Lung (tissue), 12 donors: ENCODE data around the gene LOXL4. TPM values are rescaled to one million over a fixed set of nuclear protein-coding genes. Genes with fewer than 3 reads are reported as not detected.

Experiments used
- ATAC-seq: fragments of 200-7000 bp; cut with Tn5 transposase; one replicate; pipeline ENCODE4 v1.9.1; 2020; ENCODE audit warnings: moderate number of reproducible peaks; ENCODE audit not compliant: insufficient read depth, low FRiP score
- DNase-seq, 3 donors: peaks; one replicate each; pipeline ENCODE4 v3.0.0-alpha.2; 2013 to 2017
- H3K27ac ChIP-seq, 2 donors: one replicate each; pipeline ENCODE4 v1.5.1; 2013; ENCODE audit warnings: mild to moderate bottlenecking in 2 of 2, moderate library complexity in 2 of 2, control low read depth in 1 of 2, inconsistent platforms in 1 of 2, low read depth in 1 of 2, low read length in 1 of 2
- H3K27me3 ChIP-seq, 3 donors: one replicate each; pipeline ENCODE4 v1.5.1; 2013; ENCODE audit warnings: low read length in 2 of 3; ENCODE audit not compliant: control insufficient read depth in 3 of 3, insufficient read depth in 3 of 3
- H3K36me3 ChIP-seq, 4 donors: one replicate each; pipeline ENCODE4 v1.5.1; 2013; ENCODE audit warnings: low read length in 4 of 4, mild to moderate bottlenecking in 1 of 4, moderate library complexity in 1 of 4; ENCODE audit not compliant: control insufficient read depth in 4 of 4, insufficient read depth in 4 of 4
- H3K4me1 ChIP-seq, 5 donors: one replicate each; pipeline ENCODE4 v1.5.1; 2013; ENCODE audit warnings: low read length in 5 of 5, mild to moderate bottlenecking in 2 of 5, moderate library complexity in 1 of 5; ENCODE audit not compliant: control insufficient read depth in 5 of 5, insufficient read depth in 5 of 5
- H3K4me3 ChIP-seq: one replicate; pipeline ENCODE4 v1.5.1; 2013; ENCODE audit warnings: mild to moderate bottlenecking, control low read depth, moderate library complexity
- H3K9ac ChIP-seq, 2 donors: one replicate each; pipeline ENCODE4 v1.5.1; 2013; ENCODE audit warnings: low read length in 2 of 2, control low read depth in 1 of 2; ENCODE audit not compliant: insufficient read depth in 1 of 2
- H3K9me3 ChIP-seq, 4 donors: one replicate each; pipeline ENCODE4 v1.5.1; 2013; ENCODE audit warnings: low read length in 3 of 4, mild to moderate bottlenecking in 1 of 4, moderate library complexity in 1 of 4; ENCODE audit not compliant: control insufficient read depth in 4 of 4, insufficient read depth in 3 of 4
- CTCF ChIP-seq: IDR thresholded peaks from 2 replicates; pipeline ENCODE4 v1.5.1; 2012; ENCODE audit warnings: mild to moderate bottlenecking; ENCODE audit errors: control extremely low read depth, extremely low read depth
- WGBS, 2 donors: extraction: QIAGEN DNeasy Blood & Tissue Kit; methylation state at CpG; one replicate each; pipeline ENCODE4 v1.1.7; 2013; 5-methylcytosine and 5-hydroxymethylcytosine counted together
- polyA plus RNA-seq, 2 donors: library from polyadenylated mRNA; stranded (reverse); fragments of 200-250 nt; gene quantifications; one replicate each; pipeline ENCODE4 v1.2.1, GENCODE V29; 2013
- total RNA-seq, 2 donors: library from RNA; depleted of rRNA in 1 of 2; stranded (reverse); fragments of >200 nt in 1 of 2; gene quantifications; one replicate each; pipeline ENCODE4 v1.2.1, GENCODE V29; 2014 to 2021
- donor health status: control.
- donor health status: control.
- donor health status: Bipolar disorder and iron deficiency.
- donor health status: healthy.
- donor health status: DM: yes; HTN: yes; CAD: no.

Gene LOXL4
- total and polyA plus RNA-seq, 4 donors, result 1.6 to 3.3 (median 2.6) TPM

GRCh38 chr10:98212196-98212595, 55.8 kb downstream of the LOXL4 start:
- Histone ChIP-seq H3K9ac (no peak overlapping the region), H3K9me3 (no peaks in the 10 kb centered on the region), H3K27ac (no peak overlapping the region), H3K27me3 (no peaks in the 10 kb centered on the region), H3K36me3 (peaks cover 4 to 12% (median 9%) of the 10 kb centered on the region in 4 donors), H3K4me1 (peaks cover 0 to 15% (median 10%) of the 10 kb centered on the region in 5 donors), H3K4me3 (no peak overlapping the region)
- DNase-seq, result peak in 2 of 3 donors; percentile 11 to 24
- TF ChIP-seq CTCF, result no peak
- ATAC-seq, result no peak
- WGBS, 2 donors, result 67 to 81% methylated on average over 1 of the region's 1 CpG

- H3K36me3 ChIP-seq, result peaks cover 4 to 12% (median 9%) of the 10 kb centered on the region in 4 donors
- DNase-seq (no peak), ATAC-seq (no peak)
- H3K4me3 ChIP-seq, result no peak overlapping the region
- no peaks in the 10 kb centered on the region for H3K27me3 ChIP-seq
- no peak for TF ChIP-seq CTCF
- no peak overlapping the region for H3K9ac ChIP-seq
- 95 to 96% methylated on average over 4 of the region's 4 CpGs for WGBS, 2 donors
- H3K27ac ChIP-seq, result no peak overlapping the region
- no peaks in the 10 kb centered on the region for H3K9me3 ChIP-seq
- H3K4me1 ChIP-seq, result peaks cover 0 to 15% (median 10%) of the 10 kb centered on the region in 5 donors
Measured at GRCh38 chr10:98209441-98209840, 58.6 kb downstream of the LOXL4 start.

GRCh38 chr10:98208925-98209324, 59.1 kb downstream of the LOXL4 start:
- no peak for ATAC-seq
- no peak for DNase-seq
- no peak overlapping the region for H3K4me3 ChIP-seq
- no peak for TF ChIP-seq CTCF
- no peaks in the 10 kb centered on the region for H3K27me3 ChIP-seq
- 97 to 99% methylated on average over 2 of the region's 2 CpGs for WGBS, 2 donors
- no peak overlapping the region for H3K27ac ChIP-seq
- peaks cover 0 to 15% (median 9%) of the 10 kb centered on the region in 5 donors for H3K4me1 ChIP-seq
- peaks cover 4 to 12% (median 9%) of the 10 kb centered on the region in 4 donors for H3K36me3 ChIP-seq
- H3K9ac ChIP-seq, result no peak overlapping the region
- no peaks in the 10 kb centered on the region for H3K9me3 ChIP-seq

GRCh38 chr10:98205351-98205750, 62.6 kb downstream of the LOXL4 start:
- DNase-seq, result no peak
- Histone ChIP-seq H3K9ac (no peak overlapping the region), H3K4me3 (no peak overlapping the region), H3K4me1 (no peaks in the 10 kb centered on the region), H3K36me3 (peaks cover 3 to 10% (median 9%) of the 10 kb centered on the region in 4 donors), H3K27me3 (no peaks in the 10 kb centered on the region), H3K27ac (no peak overlapping the region), H3K9me3 (no peaks in the 10 kb centered on the region)
- ATAC-seq, result no peak
- TF ChIP-seq CTCF, result no peak
- WGBS, 2 donors, result 95 to 97% methylated on average over 2 of the region's 2 CpGs
